Upper lobe of left lung (tissue), 6 donors: ENCODE results near the gene PLS1. TPM values are rescaled to one million over a fixed set of nuclear protein-coding genes. Genes with fewer than 3 reads are reported as not detected.
"Not testable (repeated sequence)": the region's sequence is repeated elsewhere in the genome, so short reads cannot be mapped to it uniquely, and the experiment has no call there.

Experiments
- ATAC-seq, 2 donors: fragments of 200-7000 bp; cut with Tn5 transposase; one replicate each; pipeline ENCODE4 v1.9.1; 2022; ENCODE audit warnings: mild to moderate bottlenecking in 2 of 2, moderate library complexity in 2 of 2; ENCODE audit not compliant: low FRiP score in 2 of 2
- DNase-seq, 2 donors: peaks; one replicate each; pipeline ENCODE4 v3.0.0-alpha.2; 2019 to 2020
- H3K27ac ChIP-seq, 4 donors: fragments of 200-600 bp; sonication (generic); one replicate each; pipeline ENCODE4 v1.5.1; 2016 to 2019
- H3K27me3 ChIP-seq, 4 donors: fragments of 200-600 bp; sonication (generic); one replicate each; pipeline ENCODE4 v1.5.1; 2017 to 2019
- H3K36me3 ChIP-seq, 4 donors: fragments of 200-600 bp; sonication (generic); one replicate each; pipeline ENCODE4 v1.5.1; 2016 to 2019
- H3K4me1 ChIP-seq, 4 donors: fragments of 200-600 bp; sonication (generic); one replicate each; pipeline ENCODE4 v1.5.1; 2018 to 2019
- H3K4me3 ChIP-seq, 4 donors: fragments of 200-600 bp; sonication (generic); one replicate each; pipeline ENCODE4 v1.5.1; 2017 to 2019; ENCODE audit warnings: mild to moderate bottlenecking in 2 of 4, moderate library complexity in 1 of 4
- H3K9me3 ChIP-seq, 4 donors: fragments of 200-600 bp; sonication (generic); one replicate each; pipeline ENCODE4 v1.5.1; 2018 to 2019
- EP300 ChIP-seq, 4 donors: sonication (generic); formaldehyde crosslinking; IDR thresholded peaks; one replicate each; pipeline ENCODE4 v1.5.1; 2017; ENCODE audit warnings: antibody characterized with exemption in 4 of 4, control low read depth in 2 of 4
- POLR2A ChIP-seq, 4 donors: fragments of 450-650 bp; IDR thresholded peaks; one replicate each; pipeline ENCODE4 v1.5.1; 2016 to 2017; ENCODE audit warnings: antibody characterized with exemption in 4 of 4, mild to moderate bottlenecking in 2 of 4
- POLR2AphosphoS5 ChIP-seq, 2 donors: sonication (generic); formaldehyde crosslinking; IDR thresholded peaks; one replicate each; pipeline ENCODE4 v1.5.1; 2017; ENCODE audit warnings: antibody characterized with exemption in 2 of 2
- WGBS, 2 donors: methylation state at CpG; one replicate each; pipeline ENCODE4 v1.1.5; 2017 to 2018; 5-methylcytosine and 5-hydroxymethylcytosine counted together
- total RNA-seq, 6 donors: library from RNA; depleted of rRNA in 4 of 6; stranded (reverse); fragments of >200 nt in 4 of 6; gene quantifications; one replicate each; pipeline versions ENCODE4 v1.1.0 to v1.2.1, GENCODE V29; 2016 to 2021
- TF ChIP-seq, protein P1 (sequence below), 6 experiments: fragments of 450-650 bp in 4 of 6; fragments of 200-600 bp in 2 of 6; sonication (generic) in 2 of 6; IDR thresholded peaks; one replicate each; pipeline ENCODE4 v1.5.1; 2016 to 2019; ENCODE audit warnings: antibody characterized with exemption in 6 of 6
- donor health status: DM: no; HTN: no; CAD: no; lungs with moderate emphysema.
- donor health status: DM: no; HTN: yes; CAD: no; lungs with severe emphysema.

The PLS1 gene
- total RNA-seq, 6 donors from 2014 or later = 7.3 to 52.3 (median 21.7) TPM

DNA sequence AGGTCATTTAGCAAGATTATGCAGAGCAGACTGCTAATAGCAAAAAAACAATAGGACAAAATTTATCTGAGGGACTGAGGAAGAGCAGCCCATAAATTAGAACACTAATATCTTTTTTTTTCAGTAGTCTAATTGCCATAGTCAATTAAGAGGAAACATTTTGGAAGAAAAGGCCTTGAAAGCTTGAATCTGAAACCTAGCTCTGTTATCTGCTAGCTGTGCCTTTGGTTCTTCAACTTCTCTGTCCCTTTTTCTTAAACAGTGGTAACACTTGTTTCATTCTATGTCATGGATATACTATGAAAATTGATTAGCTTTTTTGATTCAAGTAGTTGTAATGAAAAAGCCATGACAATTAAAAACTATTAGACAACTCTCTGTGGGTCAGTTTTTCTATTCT is 19.4 kb upstream of the PLS1 start:
- Histone ChIP-seq H3K27me3 (no peaks in the 10 kb centered on the region), H3K4me3 (no peak overlapping the region), H3K36me3 (no peaks in the 10 kb centered on the region), H3K9me3 (no peaks in the 10 kb centered on the region), H3K27ac (no peak overlapping the region), H3K4me1 (peaks cover 19 to 36% (median 24%) of the 10 kb centered on the region in 4 donors)
- no peak for DNase-seq
- ATAC-seq = no peak
- TF ChIP-seq POLR2A (IDR thresholded peaks at IDR 0.05) (no peak), POLR2AphosphoS5 (IDR thresholded peaks at IDR 0.05) (no peak), EP300 (IDR thresholded peaks at IDR 0.05) (no peak)
- TF ChIP-seq, protein P1, sequence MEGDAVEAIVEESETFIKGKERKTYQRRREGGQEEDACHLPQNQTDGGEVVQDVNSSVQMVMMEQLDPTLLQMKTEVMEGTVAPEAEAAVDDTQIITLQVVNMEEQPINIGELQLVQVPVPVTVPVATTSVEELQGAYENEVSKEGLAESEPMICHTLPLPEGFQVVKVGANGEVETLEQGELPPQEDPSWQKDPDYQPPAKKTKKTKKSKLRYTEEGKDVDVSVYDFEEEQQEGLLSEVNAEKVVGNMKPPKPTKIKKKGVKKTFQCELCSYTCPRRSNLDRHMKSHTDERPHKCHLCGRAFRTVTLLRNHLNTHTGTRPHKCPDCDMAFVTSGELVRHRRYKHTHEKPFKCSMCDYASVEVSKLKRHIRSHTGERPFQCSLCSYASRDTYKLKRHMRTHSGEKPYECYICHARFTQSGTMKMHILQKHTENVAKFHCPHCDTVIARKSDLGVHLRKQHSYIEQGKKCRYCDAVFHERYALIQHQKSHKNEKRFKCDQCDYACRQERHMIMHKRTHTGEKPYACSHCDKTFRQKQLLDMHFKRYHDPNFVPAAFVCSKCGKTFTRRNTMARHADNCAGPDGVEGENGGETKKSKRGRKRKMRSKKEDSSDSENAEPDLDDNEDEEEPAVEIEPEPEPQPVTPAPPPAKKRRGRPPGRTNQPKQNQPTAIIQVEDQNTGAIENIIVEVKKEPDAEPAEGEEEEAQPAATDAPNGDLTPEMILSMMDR (IDR thresholded peaks at IDR 0.05) = no peak

DNA sequence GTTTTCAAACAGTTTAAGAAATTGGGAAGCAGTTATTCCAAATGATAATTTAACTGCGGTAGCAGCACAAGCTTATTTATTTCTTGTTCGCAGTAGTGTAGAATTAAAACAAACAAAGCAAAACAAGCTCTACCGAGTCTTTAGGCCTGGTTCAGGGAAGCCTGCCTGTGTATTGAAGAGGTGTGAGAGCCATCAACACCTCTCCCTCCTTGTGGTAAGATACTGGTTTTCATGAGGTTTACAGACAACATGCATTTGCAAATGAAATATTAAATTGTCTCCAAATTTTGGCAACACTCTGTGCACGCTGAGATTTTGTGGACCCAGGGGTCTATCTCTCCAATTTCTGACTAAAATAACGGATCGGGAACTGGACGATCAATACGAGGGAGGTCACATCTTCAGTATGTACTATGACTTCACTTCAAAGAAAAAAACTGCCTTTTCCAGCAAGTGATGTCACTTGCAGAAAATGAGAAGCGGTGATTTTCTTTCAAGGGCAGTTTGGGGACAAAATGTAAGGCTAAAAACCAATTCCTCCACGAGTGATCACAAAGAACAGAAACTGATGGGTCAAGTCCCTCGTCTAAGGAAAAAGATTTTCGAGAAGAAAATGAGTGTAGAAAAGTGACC is 18.4 kb upstream of the PLS1 start:
- no peaks in the 10 kb centered on the region for H3K27me3 ChIP-seq
- H3K4me3 ChIP-seq = peak overlapping the region; percentile 65 to 97 (median 90)
- no peak for DNase-seq
- H3K27ac ChIP-seq = peak overlapping the region; percentile 93 to 97 (median 93)
- H3K36me3 ChIP-seq = no peaks in the 10 kb centered on the region
- H3K9me3 ChIP-seq = no peaks in the 10 kb centered on the region
- no peak for ATAC-seq
- no peak for TF ChIP-seq EP300 (IDR thresholded peaks at IDR 0.05)
- TF ChIP-seq, protein P1 (IDR thresholded peaks at IDR 0.05) = no peak
- no peak for TF ChIP-seq POLR2AphosphoS5 (IDR thresholded peaks at IDR 0.05)
- no peak for TF ChIP-seq POLR2A (IDR thresholded peaks at IDR 0.05)
- WGBS, 2 donors = 7 to 8% methylated on average over 12 of the region's 12 CpGs
- peaks cover 19 to 36% (median 24%) of the 10 kb centered on the region in 4 donors for H3K4me1 ChIP-seq

DNA sequence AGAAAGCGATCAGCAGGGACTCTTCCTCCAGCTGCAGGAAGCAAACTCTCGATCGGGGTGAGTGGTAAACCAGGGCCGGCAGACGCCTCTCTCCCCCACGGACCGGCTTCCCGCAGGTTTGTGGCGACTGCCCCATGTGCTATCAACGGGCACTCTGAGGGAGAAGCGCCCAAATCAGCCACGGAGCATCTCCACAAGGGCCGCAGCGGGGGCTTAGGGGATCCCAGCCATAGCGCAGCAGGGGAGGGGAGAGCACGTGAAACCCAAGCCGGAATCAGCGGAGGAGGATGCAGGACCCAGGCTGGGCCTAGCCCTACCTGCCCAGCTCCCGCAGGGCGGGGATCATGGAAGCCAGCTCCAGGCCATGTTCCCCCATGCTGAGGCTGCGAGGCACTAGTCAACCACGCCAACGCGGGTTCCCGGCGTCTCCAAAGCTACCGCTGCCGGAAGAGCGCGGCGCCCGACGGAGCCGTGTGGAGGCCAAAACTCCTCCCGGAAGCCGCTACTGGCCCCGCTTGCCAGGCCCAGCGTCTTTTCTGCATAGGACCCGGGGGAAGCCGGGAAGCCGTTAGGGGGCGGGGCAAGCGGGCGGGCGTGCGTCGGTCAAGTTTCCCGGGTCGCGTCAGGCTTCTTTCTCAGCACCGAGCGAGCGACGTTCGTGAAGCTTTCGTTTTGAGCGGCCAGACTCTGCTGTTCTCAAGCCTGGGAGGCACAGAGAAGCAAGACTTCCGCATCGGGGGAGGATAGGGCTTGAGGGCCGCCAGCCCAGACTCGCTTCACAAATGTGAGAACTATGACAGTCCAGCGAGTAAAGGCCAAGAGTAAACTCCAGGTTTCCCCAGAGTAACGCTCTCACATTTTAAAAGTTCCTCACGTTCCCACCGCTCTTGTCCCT is 17.6 kb upstream of the PLS1 start, which contains the start of gene ATR:
TSS of gene ATR (minus strand) at position 405 of the 895 bp plus-strand sequence. CDS start at position 376, 29 bp downstream.
- TF ChIP-seq, protein P1 (IDR thresholded peaks at IDR 0.05) = peak in 1 of 6 experiments; percentile 25
- peak; percentile 86 to 90 for TF ChIP-seq POLR2AphosphoS5 (IDR thresholded peaks at IDR 0.05)
- TF ChIP-seq POLR2A (IDR thresholded peaks at IDR 0.05) = peak in 3 of 4 donors; percentile 69 to 85 (median 74)
- TF ChIP-seq EP300 (IDR thresholded peaks at IDR 0.05) = peak in 2 of 4 donors; percentile 11 to 56
- H3K9me3 ChIP-seq = no peaks in the 10 kb centered on the region
- peak within 1 kb of the TSS; percentile 93 to 97 (median 93) for H3K27ac ChIP-seq
- H3K36me3 ChIP-seq = no peaks in the 10 kb centered on the region
- H3K4me3 ChIP-seq = peak within 1 kb of the TSS; percentile 65 to 97 (median 90)
- peaks cover 19 to 36% (median 24%) of the 10 kb centered on the region in 4 donors for H3K4me1 ChIP-seq
- ATAC-seq (peak; percentile 99 to 100), DNase-seq (peak; percentile 97 to 99)
- no peaks in the 10 kb centered on the region for H3K27me3 ChIP-seq
- WGBS, 2 donors = 0% methylated on average over 14 to 59 of the region's 65 CpGs

DNA sequence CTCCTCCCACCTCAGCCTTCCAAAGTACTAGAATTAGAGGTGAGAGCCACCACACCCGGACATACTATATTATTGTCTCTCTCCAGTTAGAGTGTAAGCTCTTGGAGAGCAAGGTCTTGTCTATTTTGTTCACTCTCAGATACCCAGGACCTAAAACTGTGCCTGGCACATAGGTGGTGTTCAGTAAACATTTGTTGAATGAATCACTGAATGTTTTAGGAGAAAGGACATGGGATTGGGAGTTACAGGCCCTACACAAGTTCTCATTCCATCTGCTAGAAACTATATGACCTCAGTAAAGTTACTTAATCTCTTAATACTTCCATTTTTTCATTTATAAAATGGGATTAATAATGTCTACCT is 16.2 kb upstream of the PLS1 start:
- TF ChIP-seq POLR2A (IDR thresholded peaks at IDR 0.05) = no peak
- TF ChIP-seq POLR2AphosphoS5 (IDR thresholded peaks at IDR 0.05) = no peak
- ATAC-seq (no peak), DNase-seq (no peak)
- no peaks in the 10 kb centered on the region for H3K9me3 ChIP-seq
- H3K27me3 ChIP-seq = no peaks in the 10 kb centered on the region
- H3K36me3 ChIP-seq = no peaks in the 10 kb centered on the region
- WGBS, 2 donors = 88 to 100% methylated on average over 1 of the region's 1 CpG
- H3K27ac ChIP-seq = no peak overlapping the region
- H3K4me1 ChIP-seq = peaks cover 16 to 28% (median 24%) of the 10 kb centered on the region in 4 donors
- no peak overlapping the region for H3K4me3 ChIP-seq

DNA sequence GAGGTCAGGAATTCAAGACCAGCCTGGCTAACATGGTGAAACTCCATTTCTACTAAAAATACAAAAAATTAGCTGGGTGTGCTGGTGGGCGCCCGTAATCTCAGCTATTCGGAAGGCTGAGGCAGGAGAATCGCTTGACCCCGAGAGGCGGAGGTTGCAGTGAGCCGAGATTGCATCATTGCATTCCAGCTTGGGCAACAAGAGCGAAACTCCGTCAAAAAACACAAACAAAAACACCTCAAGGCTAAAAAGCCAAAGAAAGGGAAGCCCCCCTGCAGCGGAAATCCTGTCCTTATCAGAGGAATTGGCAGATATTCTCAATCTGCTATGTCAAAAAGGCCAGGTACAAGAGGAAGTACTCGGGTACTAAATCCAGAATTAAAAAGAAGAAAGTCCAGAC is 15.1 kb upstream of the PLS1 start:
- H3K9me3 ChIP-seq, H3K27ac ChIP-seq, H3K36me3 ChIP-seq, ATAC-seq, H3K4me3 ChIP-seq, H3K27me3 ChIP-seq, DNase-seq: not testable (repeated sequence)
- H3K4me1 ChIP-seq = peaks cover 16 to 26% (median 22%) of the 10 kb centered on the region in 4 donors
- 67 to 87% methylated on average over 11 of the region's 11 CpGs for WGBS, 2 donors
